ENCODE data around the gene GPC5. TPM values are rescaled to one million over a fixed set of nuclear protein-coding genes. Genes with fewer than 3 reads are reported as not detected.

Gene GPC5
- total and polyA plus RNA-seq, 2 of the 13 experiments (the other 11 are each of a cell fraction or from before 2014, with no cell fraction given): 0.02 to 0.07 TPM

DNA sequence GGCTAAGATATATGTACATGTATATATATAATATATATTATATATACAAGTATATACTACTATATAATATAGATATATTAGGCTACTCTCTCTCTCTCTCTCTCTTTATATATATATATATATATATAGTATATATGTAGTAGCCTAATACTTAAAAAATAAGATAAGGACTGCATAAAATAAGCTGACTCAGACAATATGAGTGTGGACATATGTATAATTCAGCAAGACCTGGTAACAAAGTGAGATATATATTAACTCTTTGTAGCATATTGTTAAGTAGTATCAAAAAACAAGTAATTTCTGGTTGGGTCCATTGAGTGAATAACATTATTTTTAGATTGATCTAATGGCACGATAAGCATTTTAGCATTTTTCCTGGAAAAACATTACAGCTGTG, 509.0 kb downstream of the GPC5 start:
- FAIRE-seq (no peak), DNase-seq (ENCODE audit: low spot score) (no peak), ATAC-seq (no peak)
- POLR2A ChIA-PET: no interaction called here
- no peaks in the 10 kb centered on the region for H3K9me3 ChIP-seq (ENCODE audit: low read length)
- no peak overlapping the region for H2AFZ ChIP-seq (ENCODE audit: low read length)
- no peak overlapping the region for H3K27ac ChIP-seq (ENCODE audit: extremely low read length, insufficient read depth, low read length)
- no peaks in the 10 kb centered on the region for H3K79me2 ChIP-seq (ENCODE audit: insufficient read depth, low read length)
- CTCF ChIA-PET (ENCODE audit: low intra/inter-chr PET ratio, low total read pairs): no interaction called here
- no peak overlapping the region for H3K4me3 ChIP-seq (replicated peaks in 1 of 3; ENCODE audit: insufficient read depth in 1 of 3, low read depth in 2 of 3, low read length in 3 of 3)
- H3K9ac ChIP-seq (ENCODE audit: insufficient read depth, low read depth, low read length): no peak overlapping the region
- BruUV-seq (replicated peaks): no TSS peak
- no peaks in the 10 kb centered on the region for H4K20me1 ChIP-seq (ENCODE audit: insufficient read depth, low read length)
- no peaks in the 10 kb centered on the region for H3K36me3 ChIP-seq (replicated peaks in 1 of 2; ENCODE audit: control insufficient read depth in 1 of 2, insufficient read depth in 2 of 2, low read length in 2 of 2)
- 0% methylated on average over 1 of the region's 1 CpG for WGBS (ENCODE audit: low lambda C conversion rate)
- H3K4me2 ChIP-seq (ENCODE audit: low read depth, low read length): no peak overlapping the region
- no peak for TF ChIP-seq STAG1 (CRISPR knock-in tag; IDR thresholded peaks at IDR 0.05)
- no peak for TF ChIP-seq DMAP1 (CRISPR knock-in tag; IDR thresholded peaks at IDR 0.05)
- peak; percentile 76; the same call in 1 of the 2 replicates for TF ChIP-seq MAFF (IDR thresholded peaks at IDR 0.05; ENCODE audit: low read depth, low read length)
- TF ChIP-seq MAFK (conservative IDR thresholded peaks at IDR 0.05 in 1 of 2, IDR thresholded peaks at IDR 0.05 in 1 of 2; ENCODE audit: low read length in 2 of 2): peak; percentile 29 to 86; a peak in 2 of 4 replicates
- TF ChIP-seq TMF1 (CRISPR knock-in tag; IDR thresholded peaks at IDR 0.05; ENCODE audit: low read depth): no peak
- TF ChIP-seq, protein P1, sequence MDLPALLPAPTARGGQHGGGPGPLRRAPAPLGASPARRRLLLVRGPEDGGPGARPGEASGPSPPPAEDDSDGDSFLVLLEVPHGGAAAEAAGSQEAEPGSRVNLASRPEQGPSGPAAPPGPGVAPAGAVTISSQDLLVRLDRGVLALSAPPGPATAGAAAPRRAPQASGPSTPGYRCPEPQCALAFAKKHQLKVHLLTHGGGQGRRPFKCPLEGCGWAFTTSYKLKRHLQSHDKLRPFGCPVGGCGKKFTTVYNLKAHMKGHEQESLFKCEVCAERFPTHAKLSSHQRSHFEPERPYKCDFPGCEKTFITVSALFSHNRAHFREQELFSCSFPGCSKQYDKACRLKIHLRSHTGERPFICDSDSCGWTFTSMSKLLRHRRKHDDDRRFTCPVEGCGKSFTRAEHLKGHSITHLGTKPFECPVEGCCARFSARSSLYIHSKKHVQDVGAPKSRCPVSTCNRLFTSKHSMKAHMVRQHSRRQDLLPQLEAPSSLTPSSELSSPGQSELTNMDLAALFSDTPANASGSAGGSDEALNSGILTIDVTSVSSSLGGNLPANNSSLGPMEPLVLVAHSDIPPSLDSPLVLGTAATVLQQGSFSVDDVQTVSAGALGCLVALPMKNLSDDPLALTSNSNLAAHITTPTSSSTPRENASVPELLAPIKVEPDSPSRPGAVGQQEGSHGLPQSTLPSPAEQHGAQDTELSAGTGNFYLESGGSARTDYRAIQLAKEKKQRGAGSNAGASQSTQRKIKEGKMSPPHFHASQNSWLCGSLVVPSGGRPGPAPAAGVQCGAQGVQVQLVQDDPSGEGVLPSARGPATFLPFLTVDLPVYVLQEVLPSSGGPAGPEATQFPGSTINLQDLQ (CRISPR knock-in tag; IDR thresholded peaks at IDR 0.05): no peak
- TF ChIP-seq ZNF703 (CRISPR knock-in tag; IDR thresholded peaks at IDR 0.05; ENCODE audit: borderline replicate concordance): no peak
- TF ChIP-seq SRF (IDR thresholded peaks at IDR 0.05; ENCODE audit: low read depth, low read length): no peak
- H3K27me3 ChIP-seq (ENCODE audit: control insufficient read depth in 1 of 2, insufficient read depth in 2 of 2, low read length in 2 of 2): no peaks in the 10 kb centered on the region
- in situ Hi-C loops (cut with HindIII; ENCODE audit: extremely low pct_ligation_motif_present, low pct_unique_long_range_greater_than_20kb): no loop called here
- intact Hi-C loops (cut with micrococcal nuclease; ENCODE audit: unreplicated experiment): no loop called here
- H3K4me1 ChIP-seq (ENCODE audit: insufficient read depth, low read length): no peaks in the 10 kb centered on the region

All from HepG2 (cell line).